Dermis blood vessel endothelial cell (primary cell): ENCODE results near the gene HOXC6. TPM values are rescaled to one million over a fixed set of nuclear protein-coding genes. Genes with fewer than 3 reads are reported as not detected.

Experiments used
- DNase-seq: peaks from one replicate; pipeline ENCODE4 v3.0.0; 2010
- total RNA-seq: library from RNA; depleted of rRNA; stranded (reverse); fragments of >200 nt; gene quantifications from 2 replicates; pipeline ENCODE4 v1.2.3, GENCODE V29; 2014

The HOXC6 gene
- total RNA-seq, 1 donor from 2014 or later: under 0.01 TPM

GRCh38 chr12:53990311-53991076, 37.7 kb upstream of the HOXC6 start:
- DNase-seq: no peak

- no peak for DNase-seq
Observed at GRCh38 chr12:53991077-53991460, 37.2 kb upstream of the HOXC6 start.

- no peak for DNase-seq
Observed at GRCh38 chr12:53992377-53992889, 35.8 kb upstream of the HOXC6 start.

GRCh38 chr12:53993162-53994008, 34.9 kb upstream of the HOXC6 start:
- DNase-seq: no peak

- DNase-seq: no peak
Observed at GRCh38 chr12:53994009-53994263, 34.3 kb upstream of the HOXC6 start.

- no peak for DNase-seq
Observed at GRCh38 chr12:53994264-53995001, 33.8 kb upstream of the HOXC6 start.

GRCh38 chr12:53995002-53995377, 33.2 kb upstream of the HOXC6 start:
- DNase-seq: no peak

GRCh38 chr12:53995378-53996239, 32.6 kb upstream of the HOXC6 start:
- DNase-seq: peak; percentile 22

GRCh38 chr12:53996240-53997203, 31.7 kb upstream of the HOXC6 start:
- no peak for DNase-seq

- DNase-seq: no peak
Observed at GRCh38 chr12:53997204-53998109, 30.8 kb upstream of the HOXC6 start.

- DNase-seq: no peak
Observed at GRCh38 chr12:53998110-53998899, 29.9 kb upstream of the HOXC6 start.

- DNase-seq: no peak
Observed at GRCh38 chr12:53998900-53999236, 29.4 kb upstream of the HOXC6 start.

- DNase-seq: no peak
Observed at GRCh38 chr12:53999559-54000115, 28.6 kb upstream of the HOXC6 start.

- no peak for DNase-seq
Observed at GRCh38 chr12:54000116-54001114, 27.8 kb upstream of the HOXC6 start, which contains the start of gene HOXC9. Gene HOXC9, plus strand, starts transcription at chr12:54000161. Its CDS starts 28 bp downstream, at chr12:54000189.

GRCh38 chr12:54001283-54002187, 26.7 kb upstream of the HOXC6 start:
- DNase-seq: no peak

GRCh38 chr12:54002278-54002914, 25.8 kb upstream of the HOXC6 start:
- no peak for DNase-seq
